ENCODE measurements around the gene ARSJ.
A peak's percentile ranks its signal among the peaks of the same experiment; 100 is the strongest.

ARSJ gene

GRCh38 chr4:113921089-113921794 is 58.2 kb downstream of the ARSJ start:
- no peak for DNase-seq (ENCODE audit: insufficient read length, low spot score)
- no peak for FAIRE-seq
- no peak for TF ChIP-seq CTCF (IDR thresholded peaks at IDR 0.05; ENCODE audit: insufficient read depth, missing control alignments)

DNA sequence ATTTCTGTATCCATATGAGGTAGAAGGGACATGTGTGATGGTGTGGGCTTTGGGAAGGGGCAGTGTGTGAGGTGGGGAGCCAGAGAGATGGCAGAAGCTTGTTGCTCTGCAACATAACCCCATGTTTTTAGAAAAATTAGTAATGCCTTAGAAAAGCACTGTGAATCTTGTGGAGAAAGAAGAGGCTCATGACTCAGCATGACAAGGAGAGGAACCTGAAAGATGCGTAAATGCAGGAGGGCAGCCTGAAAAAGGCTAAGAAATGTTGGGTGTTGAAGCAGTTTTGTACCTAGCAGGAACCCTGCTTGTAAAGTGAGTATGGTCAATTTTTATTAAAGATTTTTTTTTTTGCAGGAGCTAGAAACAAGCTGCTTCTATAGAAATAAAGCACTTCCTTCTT is 59.8 kb downstream of the ARSJ start:
- TF ChIP-seq CTCF (IDR thresholded peaks at IDR 0.05; ENCODE audit: insufficient read depth, missing control alignments) = no peak
- FAIRE-seq (no peak), DNase-seq (ENCODE audit: insufficient read length, low spot score) (no peak)

- DNase-seq (ENCODE audit: insufficient read length, low spot score) (no peak), FAIRE-seq (no peak)
- TF ChIP-seq CTCF (IDR thresholded peaks at IDR 0.05; ENCODE audit: insufficient read depth, missing control alignments) = no peak
These were observed 60.3 kb downstream of the ARSJ start for GRCh38 chr4:113919145-113919544.

- peak; percentile 24 for TF ChIP-seq CTCF (IDR thresholded peaks at IDR 0.05; ENCODE audit: insufficient read depth, missing control alignments)
- DNase-seq (ENCODE audit: insufficient read length, low spot score) (no peak), FAIRE-seq (no peak)
These were observed 70.6 kb downstream of the ARSJ start for GRCh38 chr4:113908829-113909228.

DNA sequence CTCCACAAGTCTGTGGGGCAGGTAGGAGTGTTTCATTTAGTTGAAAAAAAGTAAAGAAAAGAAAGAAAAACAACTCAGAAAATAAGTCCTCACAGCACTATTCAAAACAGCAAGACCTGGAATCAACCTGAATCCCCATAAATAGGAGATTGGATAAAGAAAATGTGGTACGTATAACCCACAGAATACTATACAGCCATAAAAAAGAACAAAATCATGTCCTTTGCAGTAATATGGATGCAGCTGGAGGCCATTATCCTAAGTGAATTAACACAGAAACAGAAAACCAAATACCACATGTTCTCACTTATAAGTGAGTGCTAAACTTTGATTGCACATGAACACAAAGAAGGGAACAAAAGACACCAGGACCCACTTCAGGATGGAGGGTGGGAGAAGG is 71.9 kb downstream of the ARSJ start:
- no peak for FAIRE-seq
- no peak for TF ChIP-seq CTCF (IDR thresholded peaks at IDR 0.05; ENCODE audit: insufficient read depth, missing control alignments)
- no peak for DNase-seq (ENCODE audit: insufficient read length, low spot score)

- FAIRE-seq (no peak), DNase-seq (ENCODE audit: insufficient read length, low spot score) (no peak)
- no peak for TF ChIP-seq CTCF (IDR thresholded peaks at IDR 0.05; ENCODE audit: insufficient read depth, missing control alignments)
These were observed 74.1 kb downstream of the ARSJ start for GRCh38 chr4:113905301-113905700.

DNA sequence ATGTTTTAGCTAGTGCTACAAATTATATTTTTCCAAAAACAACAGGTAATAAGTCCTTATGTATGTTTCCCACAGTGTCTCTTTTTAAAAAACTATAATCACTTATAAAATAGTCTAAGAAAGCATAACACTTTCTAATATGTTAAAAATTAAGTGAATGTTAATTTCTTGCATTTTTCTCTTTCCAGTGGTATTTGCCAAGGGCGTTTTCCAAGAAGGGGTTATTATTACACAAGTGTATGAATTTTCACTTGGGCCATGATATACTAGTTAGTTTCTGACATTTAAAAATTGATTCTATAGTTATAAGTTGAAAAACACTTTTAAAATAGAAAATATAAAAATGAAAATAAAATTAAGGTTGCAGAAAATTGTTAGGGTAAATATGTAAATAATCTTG is 74.6 kb downstream of the ARSJ start:
- DNase-seq (ENCODE audit: insufficient read length, low spot score) (no peak), FAIRE-seq (no peak)
- TF ChIP-seq CTCF (IDR thresholded peaks at IDR 0.05; ENCODE audit: insufficient read depth, missing control alignments) = no peak
